Myocyte (in vitro differentiated cells): ENCODE measurements around the gene SLAMF1. TPM values are rescaled to one million over a fixed set of nuclear protein-coding genes. Genes with fewer than 3 reads are reported as not detected.
"Not testable (repeated sequence)": the region's sequence is repeated elsewhere in the genome, so short reads cannot be mapped to it uniquely, and the experiment has no call there.

Experiments used
- DNase-seq: peaks from one replicate; pipeline ENCODE4 v3.0.0-alpha.2; 2012; ENCODE audit warnings: low read depth
- total RNA-seq: library from RNA; depleted of rRNA; stranded (reverse); fragments of >200 nt; gene quantifications from 2 replicates; pipeline ENCODE4 v1.2.3, GENCODE V29; 2014

SLAMF1 gene
- total RNA-seq, 1 donor from 2014 or later = not detected

DNA sequence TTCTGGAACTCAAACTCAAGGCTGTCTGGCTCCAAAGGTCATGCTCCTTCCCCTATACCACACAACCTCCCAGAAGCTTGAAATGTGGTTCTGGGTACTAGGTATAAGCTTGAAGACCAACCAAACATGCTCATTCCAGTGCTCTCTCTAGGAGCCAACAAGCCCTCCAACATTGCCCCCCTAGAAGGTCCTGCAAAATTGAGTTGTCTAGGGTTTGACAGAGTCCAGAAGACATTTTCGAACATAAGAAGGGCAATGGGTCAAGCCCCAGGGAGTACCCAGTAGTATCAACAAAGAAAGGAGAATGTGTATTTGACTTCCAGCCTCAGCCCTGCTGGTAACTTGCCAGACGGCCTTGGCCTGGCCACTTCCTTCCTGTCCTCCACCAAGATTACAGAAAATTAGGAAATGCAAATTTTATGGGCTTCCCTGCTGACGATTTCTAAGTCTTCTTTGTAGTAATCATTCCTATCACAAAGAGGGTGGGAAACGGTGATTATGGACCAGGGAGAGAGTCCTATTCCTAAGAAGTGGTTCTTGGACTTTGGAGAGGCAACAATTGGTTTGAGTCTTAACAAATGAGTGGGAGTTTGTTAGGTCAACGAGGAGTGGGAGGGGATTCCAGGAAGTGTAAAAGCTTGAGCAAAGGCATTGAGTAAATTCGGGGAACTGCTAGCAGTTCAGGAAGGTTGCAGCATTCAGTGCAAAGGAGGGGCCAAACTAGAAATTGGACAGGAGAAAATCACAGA is 18.7 kb upstream of the SLAMF1 start:
- DNase-seq = no peak

DNA sequence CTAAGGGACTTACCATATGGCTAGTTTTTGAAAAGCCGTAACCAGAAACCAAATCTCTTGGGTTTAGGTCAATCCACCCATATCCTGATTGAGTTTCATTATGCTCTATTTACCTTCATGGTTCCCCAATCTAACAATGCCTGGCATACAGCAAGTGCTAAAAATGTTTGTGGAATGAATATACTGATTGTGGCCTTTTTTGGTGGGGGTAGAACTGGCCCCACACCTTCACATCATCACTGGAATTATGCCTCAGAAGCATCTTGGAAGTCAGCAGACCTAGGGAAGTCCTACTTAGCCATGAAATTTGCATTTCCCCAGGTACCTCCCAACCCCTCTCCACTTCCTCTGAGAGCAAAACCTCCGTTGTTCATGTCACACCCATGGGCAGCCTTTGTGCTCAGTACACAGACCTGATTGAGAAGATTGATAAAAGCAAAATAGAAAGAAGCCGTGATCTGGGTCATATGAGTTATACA is 17.8 kb upstream of the SLAMF1 start:
- no peak for DNase-seq

DNA sequence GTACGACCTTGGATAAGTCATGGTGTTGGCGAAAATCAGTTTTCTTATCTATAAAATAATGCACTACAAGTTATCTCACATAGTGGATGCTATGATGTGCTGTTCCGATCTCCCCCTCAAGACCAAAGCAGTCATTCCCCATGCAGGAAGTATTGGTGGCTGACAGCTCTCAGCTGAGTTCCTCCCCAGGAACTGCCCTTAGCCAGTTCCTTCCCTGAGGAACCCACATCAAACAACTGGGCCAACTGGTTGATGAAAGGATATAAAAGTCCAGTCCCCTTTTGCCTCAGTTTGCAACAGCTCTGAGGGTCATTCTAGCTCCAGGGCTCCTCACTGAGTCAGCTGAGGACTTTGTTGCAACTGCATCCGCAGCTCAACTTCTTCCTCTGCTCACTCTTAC is 16.1 kb upstream of the SLAMF1 start:
- DNase-seq = no peak

DNA sequence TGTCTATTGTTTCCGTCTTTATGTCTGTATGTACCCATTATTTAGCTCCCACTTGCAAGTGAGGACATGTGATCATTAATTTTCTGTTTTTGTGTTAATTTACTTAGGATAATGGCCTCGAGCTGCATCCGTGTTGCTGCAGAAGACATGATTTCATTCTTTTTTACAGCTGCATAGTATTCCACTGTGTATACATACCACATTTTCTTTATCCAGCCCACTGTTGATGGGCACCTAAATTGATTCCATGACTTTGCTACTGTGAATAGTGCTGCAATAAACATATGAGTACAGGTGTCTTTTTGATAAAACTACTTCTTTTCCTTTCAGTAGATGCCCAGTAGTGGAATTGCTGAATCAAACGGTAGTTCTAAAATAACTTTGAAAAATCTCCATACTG is 12.7 kb upstream of the SLAMF1 start:
- no peak for DNase-seq

DNA sequence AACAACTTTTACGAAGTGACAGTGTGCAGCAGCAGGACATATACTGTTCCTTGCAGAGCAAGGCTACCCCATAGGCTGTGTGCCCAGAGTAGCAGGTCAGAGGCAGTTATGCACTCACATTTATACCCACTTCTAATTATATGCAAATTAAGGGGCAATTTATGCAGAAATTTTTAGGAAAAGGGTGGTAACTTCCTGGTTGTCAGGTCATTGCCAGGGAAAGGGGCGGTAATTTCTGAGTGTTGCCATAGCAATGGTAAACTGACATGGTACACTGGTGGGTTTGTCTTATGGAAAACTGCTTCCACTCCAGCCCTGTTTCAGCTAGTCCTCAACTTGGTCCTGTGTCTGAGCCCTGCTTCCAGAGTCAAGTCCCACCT is 12.0 kb upstream of the SLAMF1 start:
- DNase-seq = no peak

DNA sequence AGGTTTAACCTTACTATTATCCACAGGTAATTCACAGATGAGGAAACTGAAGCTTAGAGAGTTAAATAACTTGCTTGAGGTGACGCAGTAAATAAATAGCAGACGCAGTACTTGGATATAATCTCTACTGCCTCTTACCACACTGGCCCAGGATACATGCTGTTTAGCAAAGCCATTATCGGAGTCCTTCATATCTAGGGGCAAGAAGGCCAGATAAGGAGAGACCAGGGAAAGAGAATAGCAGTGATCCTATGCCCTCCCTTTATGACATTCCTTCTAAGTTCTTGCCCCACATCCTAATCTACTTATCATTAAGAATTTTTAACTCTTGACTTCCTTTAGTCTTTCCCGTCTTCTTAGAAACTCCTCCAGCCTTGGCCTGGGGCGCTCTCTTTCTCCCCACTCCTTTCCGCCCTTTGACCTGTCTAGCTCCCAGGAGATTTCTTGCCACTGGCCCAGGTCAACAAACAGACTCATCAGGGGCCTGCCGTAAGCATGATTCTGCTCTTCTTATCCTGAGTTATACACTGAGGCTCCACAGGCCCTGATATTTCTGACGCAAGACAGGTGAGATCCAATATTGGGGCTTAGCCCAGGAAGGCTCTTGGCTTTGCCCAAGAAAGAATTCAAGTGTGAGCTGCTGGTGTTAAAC is 11.4 kb upstream of the SLAMF1 start:
- no peak for DNase-seq

DNA sequence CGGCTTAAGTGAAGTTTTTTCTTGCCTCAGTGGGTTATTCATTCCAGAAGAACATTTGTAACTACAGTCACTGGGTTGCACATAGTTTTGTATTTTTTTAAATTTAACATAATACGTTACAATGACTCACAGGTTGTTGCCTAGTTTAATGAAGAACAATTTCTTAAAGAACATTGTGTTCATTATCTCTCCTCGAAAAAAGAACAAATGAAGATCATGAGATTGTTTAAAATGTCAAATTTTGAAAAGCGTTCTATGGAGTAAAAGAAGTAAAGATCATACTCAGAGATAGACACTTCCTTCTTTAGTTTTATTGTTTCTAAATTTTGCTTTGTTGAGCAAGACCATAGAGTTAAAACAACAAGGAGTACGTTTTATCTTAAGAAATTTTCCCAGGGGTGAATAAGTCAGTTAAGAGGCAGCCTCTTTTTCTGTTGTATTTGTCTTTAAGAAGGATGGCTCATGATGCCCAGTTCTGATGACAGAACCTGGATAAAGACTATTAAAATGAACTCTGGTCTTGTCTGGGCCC is 10.5 kb upstream of the SLAMF1 start:
- DNase-seq = no peak

DNA sequence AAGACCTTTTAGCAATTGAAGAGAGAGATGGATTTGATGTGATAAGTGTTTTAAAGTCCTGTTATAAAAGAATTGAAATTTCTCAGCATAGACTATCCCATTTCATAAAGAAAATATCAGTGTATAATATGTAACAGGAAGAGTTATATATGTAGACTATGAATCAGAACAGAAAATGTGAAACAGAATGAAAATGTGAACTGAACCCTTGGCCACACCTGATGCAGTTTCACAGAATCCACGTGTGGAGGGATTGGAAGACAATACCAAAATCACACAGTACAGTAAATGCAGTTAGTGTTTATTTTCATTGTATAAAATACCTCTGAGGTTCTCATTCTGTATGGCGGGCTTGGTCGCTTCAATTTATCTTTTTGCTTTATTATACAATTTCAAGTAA is 9.9 kb upstream of the SLAMF1 start:
- no peak for DNase-seq

DNA sequence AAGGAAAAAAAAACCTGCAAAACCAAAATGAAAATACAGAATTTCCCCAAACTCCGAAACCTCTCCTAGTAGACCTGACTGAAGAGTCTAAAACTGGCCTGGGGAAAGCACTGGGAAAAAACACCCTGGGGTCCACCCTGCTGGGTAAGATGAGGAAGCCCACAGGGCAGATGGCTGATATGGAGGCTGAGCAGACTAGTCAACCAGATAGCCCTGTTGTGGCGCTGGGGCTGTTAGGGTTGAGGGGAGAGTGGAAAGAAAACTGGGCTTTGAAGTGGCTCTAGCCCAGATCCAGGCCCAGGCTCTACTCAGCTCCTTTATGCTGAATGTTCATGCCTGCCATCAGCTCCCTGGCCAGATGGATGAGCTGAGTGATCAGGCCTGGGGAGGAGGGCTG is 6.8 kb upstream of the SLAMF1 start:
- no peak for DNase-seq

DNA sequence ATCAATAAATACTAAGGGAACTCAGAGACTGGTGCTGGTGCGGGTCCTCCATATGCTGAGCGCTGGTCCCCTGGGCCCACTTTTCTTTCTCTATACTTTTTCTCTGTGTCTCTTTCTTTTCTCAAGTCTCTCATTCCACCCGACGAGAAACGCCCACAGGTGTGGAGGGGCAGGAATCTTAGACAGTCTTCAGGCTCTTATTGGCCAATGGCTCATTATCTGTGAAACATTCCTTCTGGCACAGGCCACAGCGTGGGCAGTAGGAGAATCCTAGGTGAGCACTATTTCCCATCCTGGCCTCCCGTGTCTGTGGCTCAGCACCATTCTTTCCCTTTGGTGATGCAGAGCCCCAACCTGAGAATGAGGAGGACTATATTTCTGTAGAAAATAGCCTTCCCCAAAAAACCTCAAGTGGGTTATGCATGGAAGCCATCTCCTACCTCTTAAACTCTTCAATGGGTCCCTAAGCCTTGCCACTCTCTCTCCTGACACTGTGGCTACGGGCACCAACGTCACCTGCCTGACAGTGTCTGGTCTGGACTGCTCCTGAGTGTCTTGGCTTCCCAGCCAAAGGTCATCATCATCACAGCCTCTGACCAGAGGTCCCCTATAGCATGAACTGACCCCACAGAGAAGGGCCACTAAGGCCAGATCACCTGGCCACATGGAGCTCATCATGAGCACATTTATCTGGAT is 6.2 kb upstream of the SLAMF1 start:
- no peak for DNase-seq

DNA sequence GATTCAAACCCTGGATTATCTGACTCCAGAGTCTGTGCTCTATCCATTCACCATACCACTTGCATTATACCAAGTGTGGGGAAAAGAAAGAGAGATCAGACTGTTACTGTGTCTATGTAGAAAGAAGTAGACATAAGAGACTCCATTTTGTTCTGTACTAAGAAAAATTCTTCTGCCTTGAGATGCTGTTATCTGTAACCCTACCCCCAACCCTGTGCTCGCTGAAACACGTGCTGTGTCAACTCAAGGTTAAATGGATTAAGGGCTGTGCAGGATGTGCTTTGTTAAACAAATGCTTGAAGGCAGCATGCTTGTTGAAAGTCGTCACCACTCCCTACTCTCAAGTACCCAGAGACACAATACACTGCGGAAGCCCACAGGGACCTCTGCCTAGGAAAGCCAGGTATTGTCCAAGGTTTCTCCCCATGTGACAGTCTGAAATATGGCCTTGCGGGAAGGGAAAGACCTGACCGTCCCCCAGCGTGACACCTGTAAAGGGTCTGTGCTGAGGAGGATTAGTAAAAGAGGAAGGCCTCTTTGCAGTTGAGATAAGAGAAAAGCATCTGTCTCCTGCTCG is 5.3 kb upstream of the SLAMF1 start:
- not testable (repeated sequence) for DNase-seq

DNA sequence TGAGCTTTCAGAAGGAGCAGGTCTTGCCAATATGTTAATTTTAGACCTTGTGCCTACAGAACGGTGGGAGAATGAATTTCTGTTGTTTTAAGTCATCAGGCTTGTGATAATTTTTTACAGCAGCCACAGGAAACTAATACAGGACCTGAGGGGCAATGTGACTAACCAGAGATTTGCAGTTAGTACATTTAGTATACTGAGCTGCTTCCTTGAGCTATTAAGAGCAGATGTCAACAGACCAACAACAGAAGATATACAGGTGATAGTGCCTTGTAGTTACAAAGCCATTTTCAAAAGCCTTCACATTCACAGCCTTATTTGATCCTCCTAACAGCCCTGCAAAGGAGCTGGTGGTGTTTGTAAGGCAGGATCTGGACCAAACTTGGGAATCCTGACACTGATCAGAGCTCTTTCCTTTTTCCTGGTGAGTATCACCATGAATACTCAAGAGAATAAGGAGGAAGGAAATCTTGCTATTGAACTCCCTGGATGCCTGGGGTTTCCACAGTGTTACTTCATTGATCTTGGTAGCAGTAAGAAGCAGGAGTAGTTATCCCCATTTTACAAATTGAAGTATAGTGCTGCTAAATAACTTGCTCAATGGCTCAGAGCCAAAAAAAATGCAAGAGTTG is 4.7 kb upstream of the SLAMF1 start:
- no peak for DNase-seq

DNA sequence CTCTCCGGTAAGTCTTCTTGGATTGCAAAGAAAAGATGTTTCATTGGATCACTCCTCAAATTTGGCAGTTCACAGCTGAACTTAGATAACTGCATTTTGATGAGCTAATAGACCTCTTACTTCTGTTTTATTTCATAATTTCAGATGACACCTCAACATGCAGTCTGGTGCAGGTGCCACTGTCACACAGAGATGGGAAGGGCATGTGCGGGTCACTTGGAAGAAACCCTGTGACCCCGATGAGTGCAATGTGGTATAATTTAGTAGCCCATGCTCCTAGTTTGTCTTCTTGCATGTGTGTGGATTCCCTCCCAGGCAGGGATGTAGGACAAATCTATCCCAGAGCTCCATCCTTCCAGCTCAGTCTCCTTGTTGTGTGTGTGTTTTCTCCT is 481 bp upstream of the SLAMF1 start:
- DNase-seq = no peak

DNA sequence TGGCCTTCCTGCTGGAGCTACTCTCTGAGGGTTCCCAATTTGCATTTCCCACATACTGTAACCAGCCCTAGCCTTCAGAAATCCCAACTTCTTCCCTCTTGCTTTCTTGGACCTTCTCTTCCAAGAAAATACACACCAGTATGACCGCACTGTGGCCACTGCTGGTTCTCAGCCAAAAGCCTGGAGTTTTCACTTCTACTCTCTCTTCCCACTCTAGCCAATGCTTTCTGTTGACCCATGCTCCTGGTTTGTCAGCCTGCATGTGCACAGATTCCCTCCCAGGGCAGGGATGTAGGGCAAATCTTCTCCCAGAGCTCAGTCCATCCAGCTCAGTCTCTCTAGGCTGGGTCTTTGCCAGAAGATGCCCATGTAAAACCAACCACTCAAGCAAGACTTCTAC is 664 bp downstream of the SLAMF1 start:
- no peak for DNase-seq

DNA sequence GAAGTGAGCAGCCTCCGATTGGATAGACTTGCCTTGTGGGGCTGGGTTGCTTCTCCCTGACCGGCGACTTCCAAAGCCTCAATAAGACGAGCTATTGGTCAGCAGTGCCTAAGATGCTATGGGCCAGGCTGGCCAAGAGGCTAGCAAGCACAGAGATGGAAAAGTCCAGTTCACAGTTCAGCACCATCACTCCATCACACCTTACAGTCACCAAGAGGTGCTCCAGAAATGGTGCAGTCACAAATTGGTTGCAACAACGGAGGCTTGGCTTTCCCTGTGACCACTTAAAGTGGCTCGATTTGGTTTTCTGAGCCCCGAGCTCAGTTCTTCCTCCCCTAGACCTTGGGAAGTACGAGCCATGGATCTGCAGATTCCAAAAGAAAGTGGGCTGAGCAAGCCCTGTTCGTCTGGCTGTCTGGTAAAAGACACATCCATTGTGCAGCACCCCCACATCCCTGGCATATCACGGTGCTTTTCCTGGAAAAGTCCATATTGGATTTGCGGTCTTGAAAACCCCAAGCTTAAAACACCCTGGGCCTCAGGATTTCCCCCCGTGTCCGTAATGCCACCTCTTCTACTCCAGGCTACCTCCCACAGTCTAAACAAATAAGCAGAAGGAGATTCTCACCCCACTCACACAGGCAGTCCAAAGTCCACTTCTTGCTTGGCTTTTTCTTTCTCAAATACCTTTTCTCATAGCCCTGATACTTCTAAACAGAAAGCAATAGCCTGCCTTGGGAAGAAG is 1.3 kb downstream of the SLAMF1 start:
- DNase-seq = no peak

DNA sequence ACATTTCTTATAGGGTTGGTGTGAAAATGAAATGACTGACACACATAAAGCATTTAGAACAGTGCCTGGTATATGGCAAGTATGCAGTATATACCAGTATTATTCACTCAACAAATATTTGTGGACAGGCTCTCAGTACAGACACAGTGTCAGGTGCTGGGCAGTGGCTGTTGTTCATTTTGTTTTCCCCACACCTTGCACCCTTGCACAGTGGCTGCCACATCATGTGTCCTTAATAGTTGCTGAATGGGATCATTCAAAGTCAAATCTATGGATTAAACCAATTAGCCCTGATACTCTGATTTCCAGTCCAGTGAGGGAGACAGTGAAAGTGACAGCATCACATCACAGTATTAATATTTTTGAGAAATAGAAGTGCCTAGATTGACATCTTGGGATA is 2.4 kb downstream of the SLAMF1 start:
- DNase-seq = no peak

DNA sequence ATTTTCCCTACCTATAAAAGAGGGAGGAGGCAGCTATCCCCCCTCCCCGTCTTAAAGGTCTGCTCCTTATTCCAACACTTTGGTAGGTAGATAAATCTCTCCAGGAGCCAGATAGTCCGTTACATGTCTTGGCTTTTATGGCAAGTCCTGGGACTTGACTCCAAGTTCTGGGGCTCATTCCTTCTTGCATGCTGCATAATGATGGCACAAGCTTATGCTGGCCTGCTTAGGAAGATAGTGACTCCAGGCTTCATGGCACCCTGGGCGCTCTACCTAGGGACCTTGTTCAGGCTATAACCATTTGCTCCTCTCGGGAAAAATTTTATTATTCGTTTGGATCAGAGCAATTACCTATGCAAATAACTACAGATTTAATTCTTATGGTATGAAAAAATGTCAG is 3.7 kb downstream of the SLAMF1 start:
- no peak for DNase-seq

DNA sequence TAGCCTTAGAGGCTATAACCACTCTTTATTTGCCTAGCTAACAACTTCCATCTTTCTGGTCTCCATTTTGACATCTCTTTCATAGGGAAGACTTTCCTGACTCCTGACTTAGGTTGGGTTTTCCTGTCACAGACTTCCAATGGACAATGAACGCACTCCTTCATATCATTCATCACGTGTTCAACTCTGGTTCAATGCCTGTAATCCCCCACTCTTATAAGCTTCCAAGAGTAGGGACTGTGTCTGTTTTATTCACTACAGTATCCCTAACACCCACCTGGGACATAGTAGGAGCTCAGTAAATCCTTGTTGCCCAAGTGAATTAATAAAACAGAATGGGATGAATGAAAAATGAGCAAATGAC is 4.6 kb downstream of the SLAMF1 start:
- no peak for DNase-seq

DNA sequence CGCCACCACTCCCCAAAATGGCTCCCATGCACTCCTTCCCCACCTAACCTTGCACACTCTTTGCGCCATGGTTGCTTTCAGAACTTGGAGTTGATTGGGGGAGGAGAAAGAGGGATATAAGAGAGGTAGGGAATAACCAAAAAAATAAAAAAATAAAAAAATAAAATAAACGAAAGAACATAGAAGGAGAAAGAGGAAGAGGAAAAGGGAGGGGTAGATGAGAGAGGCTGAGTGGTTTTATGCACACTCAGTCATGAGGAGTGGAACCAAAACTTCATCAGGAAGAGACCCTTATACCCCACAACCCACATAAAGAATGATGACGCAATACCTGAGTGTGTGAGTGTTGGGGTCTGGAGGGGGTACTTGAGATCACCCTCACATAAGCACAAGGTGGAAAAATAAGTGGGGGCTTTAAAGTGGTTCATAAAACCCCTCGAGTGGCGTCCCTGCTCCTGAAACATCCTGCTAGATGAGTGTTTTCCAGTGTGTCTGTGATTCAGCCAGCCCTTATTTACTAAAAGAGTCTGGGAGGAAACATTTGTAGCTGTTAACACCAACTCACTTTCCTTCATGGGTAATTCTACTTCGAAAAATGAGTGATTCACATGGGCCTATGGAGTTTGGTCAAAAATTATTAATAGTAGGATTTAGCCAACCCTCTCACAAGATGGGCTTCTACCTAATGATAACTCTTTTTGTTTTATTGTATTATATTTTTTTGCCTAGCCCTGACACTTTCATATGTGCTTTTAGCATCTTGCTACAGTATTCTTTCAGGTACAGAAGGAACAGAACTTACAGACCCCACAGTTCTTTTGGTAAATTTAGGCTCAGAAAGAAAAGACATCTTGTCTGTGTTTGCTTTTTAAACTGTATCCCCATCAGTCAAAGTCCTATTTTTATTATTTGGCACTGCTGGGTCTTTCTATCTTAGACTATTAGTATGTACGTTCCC is 5.2 kb downstream of the SLAMF1 start:
- no peak for DNase-seq
